ENCODE results near the gene OOSP4A. TPM values are rescaled to one million over a fixed set of nuclear protein-coding genes. Genes with fewer than 3 reads are reported as not detected.

Gene OOSP4A
- polyA plus RNA-seq, 1 experiment = not detected

- no peak for TF ChIP-seq CTCF (IDR thresholded peaks at IDR 0.05; ENCODE audit: insufficient read depth, low read depth, low read length)
- ChIA-PET POLR2A (no interaction called here), CTCF (no interaction called here)
- Histone ChIP-seq H3K36me3 (ENCODE audit: control insufficient read depth, insufficient read depth, low read length) (no peaks in the 10 kb centered on the region), H3K4me3 (ENCODE audit: low read depth, low read length) (no peak within 1 kb of the TSS), H3K27me3 (ENCODE audit: control insufficient read depth, insufficient read depth, low read length) (no peaks in the 10 kb centered on the region)
- DNase-seq (ENCODE audit: low read depth) = no peak
These were observed 53.0 kb downstream of the OOSP4A start, which contains the start of gene OOSP4B for GRCh38 chr11:60016881-60017280. OOSP4B (plus strand) TSS chr11:60017181.

- no peaks in the 10 kb centered on the region for H3K36me3 ChIP-seq (ENCODE audit: control insufficient read depth, insufficient read depth, low read length)
- DNase-seq (ENCODE audit: low read depth) = no peak
- ChIA-PET POLR2A (no interaction called here), CTCF (no interaction called here)
- no peak for TF ChIP-seq CTCF (IDR thresholded peaks at IDR 0.05; ENCODE audit: insufficient read depth, low read depth, low read length)
- H3K27me3 ChIP-seq (ENCODE audit: control insufficient read depth, insufficient read depth, low read length) = no peaks in the 10 kb centered on the region
- no peak overlapping the region for H3K4me3 ChIP-seq (ENCODE audit: low read depth, low read length)
These were observed 54.2 kb downstream of the OOSP4A start for GRCh38 chr11:60018058-60018457.

Other genes with a start within 250 kb of the OOSP4A start
- gene STX3, start 208.7 kb upstream of the OOSP4A start, polyA plus RNA-seq (2011; rRNA removed) = 8.8 and 11.4 TPM in 2 replicates
- 46.6 and 47.0 TPM in 2 replicates for gene MRPL16, start 153.3 kb upstream of the OOSP4A start, polyA plus RNA-seq (2011; rRNA removed)
- gene CBLIF, start 118.5 kb upstream of the OOSP4A start, polyA plus RNA-seq (2011; rRNA removed) = not detected in 2 replicates
- gene TCN1, start 97.5 kb upstream of the OOSP4A start, polyA plus RNA-seq (2011; rRNA removed) = not detected in 2 replicates
- gene OOSP3, start 85.3 kb upstream of the OOSP4A start, polyA plus RNA-seq (2011; rRNA removed) = not detected in 2 replicates
- gene OOSP1, start 25.6 kb upstream of the OOSP4A start, polyA plus RNA-seq (2011; rRNA removed) = not detected in 2 replicates
- not detected in 2 replicates for gene OOSP4B, start 53.1 kb downstream of the OOSP4A start, polyA plus RNA-seq (2011; rRNA removed)
- not detected in 2 replicates for gene OOSP2, start 76.4 kb downstream of the OOSP4A start, polyA plus RNA-seq (2011; rRNA removed)
- gene MS4A3, start 92.6 kb downstream of the OOSP4A start, polyA plus RNA-seq (2011; rRNA removed) = not detected in 2 replicates
- gene MS4A2, start 124.6 kb downstream of the OOSP4A start, polyA plus RNA-seq (2011; rRNA removed) = not detected in 2 replicates
- not detected in 2 replicates for gene MS4A6A, start 219.1 kb downstream of the OOSP4A start, polyA plus RNA-seq (2011; rRNA removed)